ENCODE data around the gene SYNGR3. TPM values are rescaled to one million over a fixed set of nuclear protein-coding genes. Genes with fewer than 3 reads are reported as not detected.
A peak's percentile ranks its signal among the peaks of the same experiment; 100 is the strongest.

SYNGR3 gene
- total RNA-seq, 1 donor from 2014 or later, result 0.91 TPM

- H3K27ac Mint-ChIP-seq (ENCODE audit: unreplicated experiment), result no peak overlapping the region
- no peaks in the 10 kb centered on the region for H3K27me3 Mint-ChIP-seq (ENCODE audit: unreplicated experiment)
- peaks cover 9% of the 10 kb centered on the region for H3K36me3 Mint-ChIP-seq (ENCODE audit: unreplicated experiment)
- peak; percentile 96 for DNase-seq (ENCODE audit: extremely low spot score, unreplicated experiment)
- peaks cover 36% of the 10 kb centered on the region for H3K4me1 Mint-ChIP-seq (ENCODE audit: unreplicated experiment)
- H3K9me3 Mint-ChIP-seq (ENCODE audit: unreplicated experiment), result no peaks in the 10 kb centered on the region
- H3K4me3 Mint-ChIP-seq (ENCODE audit: unreplicated experiment), result no peak overlapping the region
- peak; percentile 97 for TF ChIP-seq CTCF (IDR thresholded peaks at IDR 0.05)
Observed at GRCh38 chr16:2003827-2004641, 14.3 kb downstream of the SYNGR3 start.

- Mint-ChIP-seq H3K4me3 (ENCODE audit: unreplicated experiment) (no peak overlapping the region), H3K4me1 (ENCODE audit: unreplicated experiment) (peaks cover 36% of the 10 kb centered on the region), H3K27me3 (ENCODE audit: unreplicated experiment) (no peaks in the 10 kb centered on the region)
Observed at GRCh38 chr16:2004795-2005517, 15.2 kb downstream of the SYNGR3 start.

GRCh38 chr16:2005646-2006045 is 15.9 kb downstream of the SYNGR3 start:
- H3K9me3 Mint-ChIP-seq (ENCODE audit: unreplicated experiment), result no peaks in the 10 kb centered on the region
- no peak for TF ChIP-seq CTCF (IDR thresholded peaks at IDR 0.05)
- DNase-seq (ENCODE audit: extremely low spot score, unreplicated experiment), result no peak
- peaks cover 42% of the 10 kb centered on the region for H3K4me1 Mint-ChIP-seq (ENCODE audit: unreplicated experiment)
- no peaks in the 10 kb centered on the region for H3K27me3 Mint-ChIP-seq (ENCODE audit: unreplicated experiment)
- H3K27ac Mint-ChIP-seq (ENCODE audit: unreplicated experiment), result no peak overlapping the region
- no peak overlapping the region for H3K4me3 Mint-ChIP-seq (ENCODE audit: unreplicated experiment)
- peaks cover 9% of the 10 kb centered on the region for H3K36me3 Mint-ChIP-seq (ENCODE audit: unreplicated experiment)

More at GRCh38 chr16:2004795-2005517, 15.2 kb downstream of the SYNGR3 start:
- peak overlapping the region; percentile 31 for H3K27ac Mint-ChIP-seq (ENCODE audit: unreplicated experiment)
- no peak for DNase-seq (ENCODE audit: extremely low spot score, unreplicated experiment)
- no peak for TF ChIP-seq CTCF (IDR thresholded peaks at IDR 0.05)
- H3K9me3 Mint-ChIP-seq (ENCODE audit: unreplicated experiment), result no peaks in the 10 kb centered on the region
- peaks cover 9% of the 10 kb centered on the region for H3K36me3 Mint-ChIP-seq (ENCODE audit: unreplicated experiment)

- H3K4me1 Mint-ChIP-seq (ENCODE audit: unreplicated experiment), result peaks cover 42% of the 10 kb centered on the region
- H3K9me3 Mint-ChIP-seq (ENCODE audit: unreplicated experiment), result no peaks in the 10 kb centered on the region
- H3K4me3 Mint-ChIP-seq (ENCODE audit: unreplicated experiment), result peak overlapping the region; percentile 6
- peak overlapping the region; percentile 54 for H3K27ac Mint-ChIP-seq (ENCODE audit: unreplicated experiment)
- no peak for TF ChIP-seq CTCF (IDR thresholded peaks at IDR 0.05)
- H3K36me3 Mint-ChIP-seq (ENCODE audit: unreplicated experiment), result peaks cover 5% of the 10 kb centered on the region
- no peaks in the 10 kb centered on the region for H3K27me3 Mint-ChIP-seq (ENCODE audit: unreplicated experiment)
- no peak for DNase-seq (ENCODE audit: extremely low spot score, unreplicated experiment)
Observed at GRCh38 chr16:2006317-2006716, 16.5 kb downstream of the SYNGR3 start.

All from osteocyte (in vitro differentiated cells).